Stimulated activated CD4-positive, alpha-beta T cell treated with anti-CD3 and anti-CD28 coated beads, Interleukin-15, amount 100 ng/mL, for 48 hours (primary cell): Measurements from ENCODE around the gene MOB2.

Source experiments
- DNase-seq, 2 donors: peaks; one replicate each; pipeline ENCODE4 v3.0.0-alpha.2; 2020; ENCODE audit warnings: low read depth in 2 of 2

The MOB2 gene

DNA sequence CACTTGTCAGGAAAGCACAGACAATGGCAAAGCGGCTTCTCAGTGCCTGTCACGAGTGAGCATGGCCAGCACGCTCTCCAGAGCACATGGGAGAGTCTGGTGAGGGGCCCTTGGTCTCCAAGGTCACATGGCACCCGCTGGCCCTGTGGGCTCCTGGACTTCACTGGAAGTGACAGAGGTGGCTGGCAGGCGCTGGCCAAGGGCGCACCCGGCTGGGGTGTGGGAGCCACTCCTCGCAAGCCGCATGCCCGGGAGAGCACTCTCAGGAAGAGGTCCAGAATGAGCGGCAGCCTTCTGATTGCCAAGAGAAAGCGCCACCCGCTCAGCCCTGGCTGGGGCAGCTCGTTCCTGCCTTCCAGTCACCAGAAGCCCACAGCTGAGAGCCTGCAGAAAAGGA, 17.1 kb upstream of the MOB2 start:
- no peak for DNase-seq

DNA sequence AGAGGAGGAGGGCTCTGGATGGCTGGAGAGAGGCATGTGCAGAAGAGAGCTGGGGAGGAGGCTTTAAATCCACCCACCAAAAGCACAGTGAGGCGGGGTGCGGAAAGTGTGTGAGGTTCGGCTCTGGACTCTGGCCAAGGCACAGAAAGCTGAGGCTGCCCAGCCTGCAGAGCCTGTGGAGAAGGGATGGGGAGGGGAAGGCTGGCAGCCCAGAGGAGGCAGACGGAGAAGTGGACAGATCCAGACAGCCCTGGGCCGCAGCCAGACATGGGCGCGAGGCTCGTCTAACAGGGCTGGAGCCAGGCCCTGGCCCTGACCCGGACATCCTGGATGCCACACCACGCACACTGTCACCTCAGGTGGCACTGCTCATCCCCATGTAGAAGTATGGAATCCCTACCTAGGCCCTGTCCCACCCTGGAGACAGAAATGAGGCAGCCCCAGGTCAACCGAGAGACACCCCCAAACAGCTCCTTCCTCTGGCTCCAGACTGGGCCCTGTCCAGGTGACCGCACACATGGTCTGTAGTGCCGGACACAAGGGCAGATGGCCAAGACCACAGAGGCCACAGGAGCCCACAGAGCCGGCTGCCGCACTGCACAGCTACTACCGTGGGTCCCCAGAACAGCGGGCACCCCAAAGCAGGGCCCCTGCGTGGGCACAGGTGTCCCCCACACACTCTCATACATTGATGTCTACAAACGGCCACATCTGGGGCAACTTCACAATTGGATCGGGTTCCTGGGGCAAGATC, 16.6 kb upstream of the MOB2 start:
- no peak for DNase-seq

DNA sequence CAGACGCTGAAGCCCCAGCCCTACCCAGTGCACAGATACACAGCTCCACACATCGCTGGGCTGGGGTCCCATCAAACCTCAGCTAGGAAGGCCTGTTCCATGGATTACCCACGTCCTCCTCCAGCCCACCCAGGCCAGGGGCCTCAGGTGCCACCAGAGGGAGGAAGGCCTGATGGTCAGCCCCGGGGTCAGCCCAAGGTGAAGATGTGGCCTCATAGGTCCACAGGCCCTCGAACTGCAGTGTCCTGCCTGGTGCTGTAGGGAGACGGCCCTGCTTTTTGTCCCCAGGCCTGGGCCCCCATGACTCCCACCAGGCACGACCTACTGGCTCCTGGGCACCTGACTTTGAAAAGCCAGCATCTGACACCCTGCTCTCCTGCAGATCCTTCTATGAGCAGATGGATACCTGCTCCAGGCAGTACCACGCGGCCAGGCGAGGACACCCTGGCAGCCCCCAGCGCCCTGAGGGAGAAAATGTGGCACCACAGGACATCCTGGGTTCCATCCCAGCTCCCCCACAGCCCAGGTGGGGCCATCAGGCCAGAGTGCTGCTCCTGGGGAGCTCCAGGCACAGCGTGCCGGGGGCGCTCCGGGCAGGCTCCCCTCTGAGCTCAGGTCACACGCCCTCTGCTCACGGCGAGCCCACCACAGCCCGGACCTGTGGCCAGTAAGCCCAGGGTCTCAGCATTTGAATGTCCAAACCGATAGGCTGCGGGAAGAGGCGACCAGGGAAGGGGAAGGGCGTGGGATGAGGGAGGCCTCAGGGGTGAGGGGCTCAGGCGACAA, 15.8 kb upstream of the MOB2 start:
- DNase-seq, result no peak

- no peak for DNase-seq
These were observed 15.0 kb upstream of the MOB2 start for GRCh38 chr11:1501421-1502167.

GRCh38 chr11:1500466-1501420, 14.2 kb upstream of the MOB2 start:
- no peak for DNase-seq

DNA sequence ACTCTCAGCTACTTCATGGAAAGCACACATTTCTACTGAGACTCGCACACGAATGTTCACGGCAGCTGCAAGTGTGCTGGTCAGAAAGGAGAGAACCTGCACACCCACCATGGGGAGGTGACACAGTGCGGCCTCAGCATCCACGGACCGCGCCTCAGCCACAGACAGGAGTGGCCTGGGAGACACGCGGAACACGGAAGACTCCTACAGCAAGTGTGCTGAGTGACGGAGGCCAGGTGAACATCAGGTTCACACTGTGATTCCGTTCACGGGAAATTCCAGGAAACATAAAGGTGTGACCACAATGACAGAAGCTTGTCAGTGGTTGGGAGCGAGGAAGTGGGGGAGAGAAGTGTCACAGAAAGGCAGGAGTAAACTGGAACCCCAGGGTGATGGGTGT, 13.3 kb upstream of the MOB2 start:
- no peak for DNase-seq

- no peak for DNase-seq
These were observed 12.8 kb upstream of the MOB2 start for GRCh38 chr11:1499261-1499890.

DNA sequence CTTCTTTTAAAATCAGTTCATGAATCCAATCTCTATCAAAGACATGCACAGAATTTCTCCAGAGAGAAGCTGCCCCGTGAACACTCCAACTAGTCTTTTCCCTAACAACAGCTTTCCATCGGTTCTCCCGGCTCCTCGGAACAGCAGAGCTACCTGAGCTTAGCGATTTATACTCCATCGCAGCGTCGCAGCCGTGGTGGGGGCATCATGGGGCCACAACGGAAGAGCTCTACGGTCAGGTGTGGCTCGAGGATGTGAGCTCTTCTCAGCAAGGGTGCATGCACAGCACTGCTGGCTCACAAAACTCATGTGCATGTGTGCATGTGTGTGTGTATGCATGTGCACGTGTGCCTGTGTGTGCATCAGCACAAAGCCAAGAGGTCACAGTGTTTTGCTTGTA, 11.7 kb upstream of the MOB2 start:
- no peak for DNase-seq

DNA sequence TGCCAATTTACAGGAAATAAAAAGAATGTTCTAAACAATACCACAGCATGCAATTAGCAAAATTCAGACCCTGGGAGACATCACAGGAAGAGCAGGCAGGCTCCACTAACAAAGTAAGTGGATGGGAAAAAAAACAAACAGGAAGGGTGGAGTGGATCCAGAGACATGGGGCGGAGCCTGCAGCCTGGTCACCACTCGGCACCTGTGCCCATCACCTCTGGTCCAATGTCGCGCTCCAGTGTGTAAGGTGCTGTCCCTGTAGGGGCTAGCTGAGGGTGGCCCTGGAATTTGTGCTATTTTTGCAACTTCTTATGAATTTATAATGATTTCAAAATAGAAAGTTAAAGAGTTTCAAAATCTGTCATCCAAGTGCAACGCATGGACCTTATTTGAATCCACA, 11.0 kb upstream of the MOB2 start:
- no peak for DNase-seq

DNA sequence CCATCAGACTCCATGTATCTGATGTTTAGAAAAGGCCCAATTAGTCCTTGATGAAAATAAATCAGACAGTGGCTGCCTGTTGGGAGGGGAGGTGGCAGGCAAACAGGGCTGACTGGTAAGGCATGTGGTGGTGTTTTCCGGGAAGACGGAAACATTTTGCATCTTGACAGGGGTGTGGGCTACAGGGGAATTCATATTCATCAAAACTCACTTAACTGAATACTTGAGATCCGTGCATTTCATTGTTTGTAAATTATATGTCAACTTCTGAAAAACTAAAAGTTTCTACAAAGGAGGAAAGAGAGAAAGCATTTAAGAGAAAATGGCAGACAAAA, 10.1 kb upstream of the MOB2 start:
- DNase-seq, result no peak

DNA sequence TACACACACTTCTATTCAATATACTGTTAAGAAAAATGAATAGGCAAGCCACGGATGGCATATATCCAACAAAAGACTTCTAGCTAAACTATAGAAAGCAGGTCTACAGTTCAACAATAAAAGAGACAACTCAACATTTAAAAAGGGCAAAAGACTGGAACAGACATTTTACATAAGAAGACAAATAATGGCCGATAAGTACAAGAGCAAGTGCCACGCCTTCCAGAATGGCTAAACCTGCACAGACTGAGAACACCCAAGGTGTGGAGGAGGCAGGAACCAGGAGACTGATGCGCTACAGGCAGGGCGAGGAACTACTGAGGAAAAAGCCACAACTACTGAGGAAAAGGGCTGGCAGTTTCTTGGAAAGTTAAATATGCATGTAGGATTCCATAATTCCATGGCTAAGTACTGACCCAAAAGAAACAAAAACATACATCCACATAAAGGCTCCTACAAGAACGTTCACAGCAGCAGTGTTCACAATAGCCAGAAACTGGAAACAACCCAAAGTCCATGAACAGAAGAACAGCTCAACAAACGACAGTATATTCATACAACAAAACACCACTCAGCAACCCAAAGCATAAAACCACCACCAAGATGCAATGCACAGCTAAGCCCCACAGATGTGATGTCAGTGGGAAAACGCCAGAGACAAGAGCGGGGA, 9.6 kb upstream of the MOB2 start:
- DNase-seq, result no peak

- DNase-seq, result no peak
These were observed 8.1 kb upstream of the MOB2 start for GRCh38 chr11:1494650-1495049.

GRCh38 chr11:1493650-1494244, 7.2 kb upstream of the MOB2 start:
- DNase-seq, result no peak

DNA sequence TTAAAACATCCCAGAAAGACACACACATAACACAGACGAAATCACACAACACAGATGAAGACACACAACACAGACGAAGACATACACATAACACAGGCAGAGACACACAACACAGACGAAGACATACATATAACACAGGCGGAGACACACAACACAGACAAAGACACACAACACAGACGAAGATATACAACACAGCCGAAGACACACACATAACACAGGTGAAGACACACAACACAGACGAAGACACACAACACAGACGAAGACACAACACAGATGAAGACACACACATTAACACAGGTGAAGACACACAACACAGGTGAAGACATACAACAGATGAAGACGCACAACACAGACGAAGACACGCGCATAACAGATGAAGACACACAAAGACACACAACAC, 4.8 kb upstream of the MOB2 start:
- no peak for DNase-seq

DNA sequence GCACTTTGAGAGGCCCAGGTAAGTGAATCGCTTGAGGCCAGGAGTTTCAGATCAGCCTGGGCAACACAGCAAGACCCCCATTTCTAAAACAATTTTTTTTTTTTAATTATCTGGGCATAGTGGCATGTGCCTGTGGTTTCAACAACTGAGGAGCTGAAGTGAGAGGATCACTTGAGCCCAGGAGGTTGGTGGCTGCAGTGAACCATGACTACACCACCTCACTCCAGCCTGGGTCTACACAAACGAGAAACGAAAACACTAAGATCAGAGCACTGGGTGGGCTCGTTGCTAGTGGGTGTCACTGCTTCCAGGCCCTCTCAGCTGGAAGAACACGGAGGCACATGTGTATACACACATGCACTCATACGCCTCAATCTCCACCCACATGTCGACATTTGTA, 4.1 kb upstream of the MOB2 start:
- no peak for DNase-seq

- DNase-seq, result no peak
These were observed 2.1 kb upstream of the MOB2 start for GRCh38 chr11:1488575-1489180.

DNA sequence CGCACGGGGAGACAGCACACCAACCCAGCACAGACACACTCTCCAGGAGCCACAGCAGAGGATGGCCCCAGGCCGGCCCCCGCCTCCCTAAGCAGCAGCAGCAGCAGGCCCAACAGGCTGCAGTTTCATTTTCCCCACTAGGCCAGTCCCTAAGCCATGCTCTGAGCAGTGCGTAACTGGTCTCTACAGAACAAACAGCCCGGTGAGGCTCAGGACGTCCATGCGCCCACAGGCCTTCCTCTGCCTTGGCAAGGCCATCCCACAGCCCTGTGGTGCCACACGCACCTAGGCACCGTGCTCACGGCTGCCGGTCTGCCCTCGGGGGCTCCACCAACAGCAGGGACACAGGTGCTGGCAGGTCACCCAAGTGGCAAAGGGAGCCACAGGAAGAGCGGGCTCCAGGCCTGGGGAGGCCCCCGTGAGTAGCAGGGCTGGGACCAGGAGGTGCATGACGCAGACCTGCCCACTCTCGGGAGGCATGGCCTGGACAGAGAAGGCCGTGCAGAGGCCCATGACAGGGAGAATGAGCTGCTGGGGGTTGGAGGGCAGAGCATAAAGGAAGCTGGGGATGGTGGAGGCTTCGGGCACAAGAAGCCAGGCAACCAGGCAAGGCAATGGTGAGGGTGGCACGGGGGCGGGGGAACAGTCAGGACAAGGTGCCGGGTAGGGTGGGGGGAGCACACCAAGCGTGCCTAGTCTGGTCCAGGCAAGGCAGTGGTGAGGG, 1.4 kb upstream of the MOB2 start:
- DNase-seq, result no peak

DNA sequence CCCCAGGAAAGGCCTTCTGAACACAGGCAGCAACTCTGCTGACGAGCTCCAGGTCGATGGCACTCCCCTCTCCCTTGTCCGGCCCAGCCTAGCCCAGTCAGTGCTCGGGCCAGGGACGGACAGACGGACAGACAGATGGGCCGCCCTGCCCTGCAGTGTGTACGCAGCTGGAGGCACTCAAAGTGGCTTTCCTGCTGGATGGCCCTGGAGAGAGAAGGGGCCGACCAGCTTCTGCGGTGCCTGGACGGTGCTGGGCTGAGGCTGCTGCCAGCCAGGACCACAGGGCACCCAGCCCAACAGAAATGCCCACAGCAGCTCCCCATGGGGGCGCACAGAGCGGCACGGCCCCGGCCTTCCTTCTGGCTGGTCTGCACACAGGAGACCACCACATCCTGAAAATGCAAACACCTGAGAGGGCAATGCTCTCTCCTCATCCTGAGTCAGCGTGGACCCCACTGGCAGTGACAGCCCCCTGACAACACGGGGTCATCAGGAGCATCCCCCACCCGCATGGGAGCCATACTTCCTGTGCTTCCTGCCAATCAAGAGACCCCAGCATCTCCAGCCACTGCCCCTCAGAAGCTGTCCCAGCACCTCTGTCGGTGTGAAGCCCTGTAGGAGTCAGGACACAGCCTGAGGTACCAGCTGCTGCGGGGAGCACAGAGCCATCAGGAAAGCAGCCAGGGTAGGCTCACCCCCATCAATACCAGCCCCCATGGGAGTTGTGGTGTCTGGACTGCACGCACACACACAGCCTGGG, 692 bp upstream of the MOB2 start:
- DNase-seq, result no peak
